GM23248 (cell line): ENCODE data around the gene ZNF365. TPM values are rescaled to one million over a fixed set of nuclear protein-coding genes. Genes with fewer than 3 reads are reported as not detected.

ENCODE experiments used
- DNase-seq: peaks from one replicate; pipeline ENCODE4 v3.0.0-alpha.2; 2015
- H2AFZ ChIP-seq: fragments of 200-600 bp; sonication (generic); 2 replicates; pipeline ENCODE4 v1.6.1; 2016; ENCODE audit warnings: antibody characterized with exemption
- H3F3A ChIP-seq: fragments of 200-600 bp; sonication (generic); 2 replicates; pipeline ENCODE4 v1.6.1; 2016; ENCODE audit warnings: mild to moderate bottlenecking, antibody characterized with exemption, mixed run types; ENCODE audit not compliant: insufficient read depth
- H3K27ac ChIP-seq: fragments of 200-600 bp; sonication (generic); 2 replicates; pipeline ENCODE4 v1.5.1; 2016; ENCODE audit warnings: mild to moderate bottlenecking
- H3K27me3 ChIP-seq: fragments of 200-600 bp; sonication (generic); replicated peaks from 2 replicates; pipeline ENCODE4 v1.6.1; 2016; ENCODE audit warnings: mild to moderate bottlenecking; ENCODE audit not compliant: insufficient read depth
- H3K36me3 ChIP-seq: fragments of 200-600 bp; sonication (generic); 2 replicates; pipeline ENCODE4 v1.6.1; 2016; ENCODE audit warnings: low read depth, mild to moderate bottlenecking
- H3K4me1 ChIP-seq: fragments of 200-600 bp; sonication (generic); 2 replicates; pipeline ENCODE4 v1.6.1; 2016; ENCODE audit warnings: mild to moderate bottlenecking; ENCODE audit not compliant: insufficient read depth
- H3K4me2 ChIP-seq: fragments of 200-600 bp; sonication (generic); one replicate; pipeline ENCODE4 v1.6.1; 2016; ENCODE audit warnings: mild to moderate bottlenecking; ENCODE audit not compliant: unreplicated experiment
- H3K4me3 ChIP-seq: fragments of 200-600 bp; sonication (generic); 2 replicates; pipeline ENCODE4 v1.5.1; 2016; ENCODE audit warnings: mild to moderate bottlenecking
- H3K79me2 ChIP-seq: fragments of 200-600 bp; sonication (generic); 2 replicates; pipeline ENCODE4 v1.6.1; 2016; ENCODE audit warnings: mild to moderate bottlenecking; ENCODE audit not compliant: insufficient read depth
- H3K9ac ChIP-seq: fragments of 200-600 bp; sonication (generic); 2 replicates; pipeline ENCODE4 v1.6.1; 2016; ENCODE audit warnings: mild to moderate bottlenecking
- H3K9me2 ChIP-seq: fragments of 200-600 bp; sonication (generic); 2 replicates; pipeline ENCODE4 v1.6.1; 2016; ENCODE audit warnings: mixed run types, mild to moderate bottlenecking, moderate library complexity; ENCODE audit not compliant: insufficient read depth
- H3K9me3 ChIP-seq: fragments of 200-600 bp; sonication (generic); one replicate; pipeline ENCODE4 v1.6.1; 2017; ENCODE audit warnings: low read depth
- H4K20me1 ChIP-seq: fragments of 200-600 bp; sonication (generic); 2 replicates; pipeline ENCODE4 v1.6.0; 2016; ENCODE audit not compliant: insufficient read depth
- EZH2 ChIP-seq: fragments of 200-600 bp; sonication (generic); IDR thresholded peaks from 2 replicates; pipeline ENCODE4 v1.6.1; 2018; ENCODE audit warnings: antibody characterized with exemption, mild to moderate bottlenecking; ENCODE audit not compliant: insufficient read depth, poor library complexity, severe bottlenecking
- EZH2phosphoT487 ChIP-seq: fragments of 200-600 bp; sonication (generic); IDR thresholded peaks from 2 replicates; pipeline ENCODE4 v1.6.1; 2018; ENCODE audit warnings: antibody characterized with exemption, moderate library complexity, mild to moderate bottlenecking, low read depth; ENCODE audit not compliant: insufficient read depth
- WGBS, 2 experiments: methylation state at CpG; one replicate each; pipeline ENCODE4 v1.1.6; 2015 to 2017; ENCODE audit warnings: low lambda C conversion rate in 2 of 2, low coverage in 1 of 2; ENCODE audit errors: missing lambda C conversion rate in 2 of 2; 5-methylcytosine and 5-hydroxymethylcytosine counted together
- in situ Hi-C: fragments of 300-500 bp; cut with MboI; formaldehyde crosslinking; loops from 2 replicates; pipeline ENCODE4 v1.15.0; 2020
- polyA plus RNA-seq: library from polyadenylated mRNA; unstranded; fragments of >200 nt; fragmentation: Nextera tagmentation; extraction: Ambion mirVana; gene quantifications from 2 replicates; pipeline ENCODE4 v1.2.1, GENCODE V29; 2016
- total RNA-seq: library from RNA; depleted of rRNA; stranded (reverse); fragments of >200 nt; shearing (Covaris generic); gene quantifications from 2 replicates; pipeline ENCODE4 v1.2.3, GENCODE V29; 2014

The ZNF365 gene
- total and polyA plus RNA-seq, 2 experiments from 2014 or later: 0.86 to 1.4 TPM

DNA sequence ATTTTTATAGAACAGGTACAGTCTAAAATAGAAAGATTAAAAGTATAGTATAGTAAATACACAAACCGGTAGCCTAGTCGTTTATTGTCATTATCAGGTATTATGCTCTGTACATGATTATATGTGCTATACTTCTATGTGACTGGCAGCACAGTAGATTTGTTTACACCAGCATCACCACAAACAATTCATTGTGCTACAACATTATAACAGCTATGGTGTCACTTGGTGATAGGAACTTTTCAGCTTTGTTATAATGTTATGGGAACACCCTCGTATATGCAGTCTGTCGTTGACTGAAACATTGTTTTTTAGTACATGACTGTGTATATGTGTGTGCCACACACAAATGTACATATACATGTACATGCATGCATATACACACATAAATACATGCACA lies 19.1 kb downstream of the ZNF365 start:
- no peaks in the 10 kb centered on the region for H4K20me1 ChIP-seq
- H3K79me2 ChIP-seq: no peaks in the 10 kb centered on the region
- DNase-seq: no peak
- no peak overlapping the region for H3K9ac ChIP-seq
- TF ChIP-seq EZH2 (no peak), EZH2phosphoT487 (no peak)
- H3K27ac ChIP-seq: no peak overlapping the region
- no peak overlapping the region for H3K4me2 ChIP-seq
- peaks cover 14% of the 10 kb centered on the region for H3K4me1 ChIP-seq
- H3K9me3 ChIP-seq: no peaks in the 10 kb centered on the region
- no peak overlapping the region for H2AFZ ChIP-seq
- in situ Hi-C loops: no loop called here
- H3F3A ChIP-seq: 0 out of 2 replicates have a peak, but pooled peaks cover 3% of the 10 kb centered on the region
- H3K9me2 ChIP-seq: no peaks in the 10 kb centered on the region
- no peaks in the 10 kb centered on the region for H3K36me3 ChIP-seq
- WGBS, 2 experiments: 97 to 98% methylated on average over 4 of the region's 4 CpGs
- H3K27me3 ChIP-seq: no peaks in the 10 kb centered on the region
- H3K4me3 ChIP-seq: no peak overlapping the region

GRCh38 chr10:62394556-62395018 lies 20.4 kb downstream of the ZNF365 start:
- DNase-seq: no peak
- no peaks in the 10 kb centered on the region for H4K20me1 ChIP-seq
- no peaks in the 10 kb centered on the region for H3K9me3 ChIP-seq
- no peak overlapping the region for H3K27ac ChIP-seq
- H3K9ac ChIP-seq: no peak overlapping the region
- H3K4me2 ChIP-seq: no peak overlapping the region
- H3K79me2 ChIP-seq: no peaks in the 10 kb centered on the region
- no peak overlapping the region for H3K4me3 ChIP-seq
- H3F3A ChIP-seq: 0 out of 2 replicates have a peak, but pooled peaks cover 3% of the 10 kb centered on the region
- H2AFZ ChIP-seq: no peak overlapping the region
- H3K36me3 ChIP-seq: no peaks in the 10 kb centered on the region
- H3K9me2 ChIP-seq: no peaks in the 10 kb centered on the region
- in situ Hi-C loops: no loop called here
- no peak for TF ChIP-seq EZH2
- no peak for TF ChIP-seq EZH2phosphoT487
- WGBS, 2 experiments: 77 to 90% methylated on average over 2 of the region's 2 CpGs
- H3K4me1 ChIP-seq: peaks cover 14% of the 10 kb centered on the region
- no peaks in the 10 kb centered on the region for H3K27me3 ChIP-seq

DNA sequence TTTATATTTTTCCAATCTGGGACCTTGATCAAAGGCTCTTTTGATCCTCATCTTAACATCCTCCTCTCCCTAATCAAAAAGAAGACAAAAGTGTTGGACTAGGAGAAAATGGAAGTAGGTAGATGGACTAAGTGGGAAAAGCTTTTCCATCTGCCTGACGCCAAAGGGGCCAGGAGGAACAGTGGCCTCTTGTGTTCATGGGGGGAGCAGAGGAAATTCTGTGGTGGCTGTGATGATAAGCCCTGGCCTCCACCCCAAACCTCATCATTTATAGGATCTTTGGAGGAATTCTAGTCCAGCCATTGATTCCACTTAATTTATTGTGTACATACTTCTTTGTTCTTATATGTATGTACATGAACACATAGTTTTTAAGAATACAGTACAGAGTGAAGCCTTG lies 21.7 kb downstream of the ZNF365 start:
- Histone ChIP-seq H3K36me3 (no peaks in the 10 kb centered on the region), H3K9me3 (no peaks in the 10 kb centered on the region), H4K20me1 (no peaks in the 10 kb centered on the region), H3K27me3 (no peaks in the 10 kb centered on the region), H3K9ac (no peak overlapping the region), H3K27ac (no peak overlapping the region), H3F3A (0 out of 2 replicates have a peak, but pooled peaks cover 3% of the 10 kb centered on the region), H3K79me2 (no peaks in the 10 kb centered on the region), H2AFZ (no peak overlapping the region), H3K9me2 (no peaks in the 10 kb centered on the region), H3K4me1 (peaks cover 6% of the 10 kb centered on the region), H3K4me2 (no peak overlapping the region), H3K4me3 (no peak overlapping the region)
- no peak for DNase-seq
- WGBS, 2 experiments: 97 to 100% methylated on average over 1 of the region's 1 CpG
- TF ChIP-seq EZH2phosphoT487 (no peak), EZH2 (no peak)
- in situ Hi-C loops: no loop called here

GRCh38 chr10:62396864-62397263 lies 22.7 kb downstream of the ZNF365 start:
- WGBS, 2 experiments: 67 to 75% methylated on average over 3 of the region's 3 CpGs
- DNase-seq: no peak
- H3F3A ChIP-seq: no peaks in the 10 kb centered on the region
- no peaks in the 10 kb centered on the region for H3K9me3 ChIP-seq
- no peaks in the 10 kb centered on the region for H3K27me3 ChIP-seq
- no peaks in the 10 kb centered on the region for H3K9me2 ChIP-seq
- in situ Hi-C loops: no loop called here
- no peaks in the 10 kb centered on the region for H3K79me2 ChIP-seq
- no peak overlapping the region for H3K4me2 ChIP-seq
- no peaks in the 10 kb centered on the region for H3K36me3 ChIP-seq
- H3K27ac ChIP-seq: no peak overlapping the region
- H4K20me1 ChIP-seq: no peaks in the 10 kb centered on the region
- H3K4me1 ChIP-seq: no peaks in the 10 kb centered on the region
- TF ChIP-seq EZH2phosphoT487: no peak
- no peak for TF ChIP-seq EZH2
- no peak overlapping the region for H3K4me3 ChIP-seq
- H3K9ac ChIP-seq: no peak overlapping the region
- H2AFZ ChIP-seq: no peak overlapping the region

GRCh38 chr10:62399211-62399610 lies 25.0 kb downstream of the ZNF365 start:
- H4K20me1 ChIP-seq: no peaks in the 10 kb centered on the region
- H3K36me3 ChIP-seq: no peaks in the 10 kb centered on the region
- H3K9me3 ChIP-seq: no peaks in the 10 kb centered on the region
- H3F3A ChIP-seq: no peaks in the 10 kb centered on the region
- DNase-seq: peak; percentile 40
- no peak overlapping the region for H3K4me2 ChIP-seq
- no peak overlapping the region for H2AFZ ChIP-seq
- in situ Hi-C loops: no loop called here
- H3K27me3 ChIP-seq: no peaks in the 10 kb centered on the region
- TF ChIP-seq EZH2 (no peak), EZH2phosphoT487 (no peak)
- no peak overlapping the region for H3K9ac ChIP-seq
- no peak overlapping the region for H3K4me3 ChIP-seq
- no peaks in the 10 kb centered on the region for H3K79me2 ChIP-seq
- WGBS, 2 experiments: 91 to 92% methylated on average over 5 of the region's 5 CpGs
- H3K9me2 ChIP-seq: no peaks in the 10 kb centered on the region
- H3K4me1 ChIP-seq: peaks cover 8% of the 10 kb centered on the region
- H3K27ac ChIP-seq: no peak overlapping the region
